Measurements from ENCODE around the gene PDP2.

DNA sequence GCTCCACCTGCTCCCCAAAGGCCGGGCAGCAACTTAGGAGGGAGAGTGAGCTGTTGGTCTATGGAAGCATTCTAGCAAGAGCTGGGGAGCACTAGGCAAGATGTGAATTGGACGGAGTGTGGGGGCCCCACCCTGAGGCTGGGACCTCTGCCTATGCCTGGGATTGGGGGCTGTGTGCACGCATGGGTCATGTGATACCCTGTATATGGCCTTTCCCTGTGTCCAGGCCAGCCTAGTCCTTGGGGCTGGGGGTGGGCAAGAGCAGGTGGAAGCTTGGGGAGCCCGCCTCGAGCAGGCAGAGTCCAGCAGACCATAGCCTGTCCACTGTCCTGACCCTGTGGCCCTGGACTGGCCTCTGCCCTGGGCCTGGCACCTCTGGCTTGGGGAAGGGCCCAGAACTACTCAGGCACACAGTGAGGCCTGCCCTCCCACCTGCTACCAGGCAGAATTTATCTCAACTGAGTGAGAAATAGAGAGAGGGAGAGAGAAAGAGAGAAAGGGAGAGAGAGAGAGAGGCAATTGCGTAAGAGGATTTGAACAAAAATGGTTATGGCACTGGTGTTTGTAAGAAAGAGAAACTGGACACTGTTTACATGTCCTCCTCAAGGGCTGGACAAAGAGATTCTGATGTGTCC is 19.1 kb downstream of the PDP2 start:
- TF ChIP-seq, protein P1, sequence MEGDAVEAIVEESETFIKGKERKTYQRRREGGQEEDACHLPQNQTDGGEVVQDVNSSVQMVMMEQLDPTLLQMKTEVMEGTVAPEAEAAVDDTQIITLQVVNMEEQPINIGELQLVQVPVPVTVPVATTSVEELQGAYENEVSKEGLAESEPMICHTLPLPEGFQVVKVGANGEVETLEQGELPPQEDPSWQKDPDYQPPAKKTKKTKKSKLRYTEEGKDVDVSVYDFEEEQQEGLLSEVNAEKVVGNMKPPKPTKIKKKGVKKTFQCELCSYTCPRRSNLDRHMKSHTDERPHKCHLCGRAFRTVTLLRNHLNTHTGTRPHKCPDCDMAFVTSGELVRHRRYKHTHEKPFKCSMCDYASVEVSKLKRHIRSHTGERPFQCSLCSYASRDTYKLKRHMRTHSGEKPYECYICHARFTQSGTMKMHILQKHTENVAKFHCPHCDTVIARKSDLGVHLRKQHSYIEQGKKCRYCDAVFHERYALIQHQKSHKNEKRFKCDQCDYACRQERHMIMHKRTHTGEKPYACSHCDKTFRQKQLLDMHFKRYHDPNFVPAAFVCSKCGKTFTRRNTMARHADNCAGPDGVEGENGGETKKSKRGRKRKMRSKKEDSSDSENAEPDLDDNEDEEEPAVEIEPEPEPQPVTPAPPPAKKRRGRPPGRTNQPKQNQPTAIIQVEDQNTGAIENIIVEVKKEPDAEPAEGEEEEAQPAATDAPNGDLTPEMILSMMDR (conservative IDR thresholded peaks at IDR 0.05; ENCODE audit: low read length) = no peak
- TF ChIP-seq EZH2phosphoT487 (IDR thresholded peaks at IDR 0.05; ENCODE audit: borderline replicate concordance, low read depth, low read length) = no peak

All from OCI-LY7 (cell line).